LNCaP clone FGC (cell line): ENCODE data around the gene MYF6.
A peak's percentile ranks its signal among the peaks of the same experiment; 100 is the strongest.
"Not testable (repeated sequence)": the region's sequence is repeated elsewhere in the genome, so short reads cannot be mapped to it uniquely, and the experiment has no call there.

Experiments
- DNase-seq: peaks from one replicate; pipeline ENCODE4 v3.0.0-alpha.2; 2011; ENCODE audit warnings: low read depth
- H3K4me3 ChIP-seq: 2 replicates; pipeline ENCODE4 v1.5.1; 2011; ENCODE audit warnings: mild to moderate bottlenecking, low read depth, low read length, control low read depth
- TF ChIP-seq, protein P1 (sequence below): IDR thresholded peaks from 2 replicates; pipeline ENCODE4 v1.5.1; 2012; ENCODE audit warnings: mild to moderate bottlenecking; ENCODE audit not compliant: control insufficient read depth, insufficient read depth; ENCODE audit errors: extremely low read depth

Gene MYF6

DNA sequence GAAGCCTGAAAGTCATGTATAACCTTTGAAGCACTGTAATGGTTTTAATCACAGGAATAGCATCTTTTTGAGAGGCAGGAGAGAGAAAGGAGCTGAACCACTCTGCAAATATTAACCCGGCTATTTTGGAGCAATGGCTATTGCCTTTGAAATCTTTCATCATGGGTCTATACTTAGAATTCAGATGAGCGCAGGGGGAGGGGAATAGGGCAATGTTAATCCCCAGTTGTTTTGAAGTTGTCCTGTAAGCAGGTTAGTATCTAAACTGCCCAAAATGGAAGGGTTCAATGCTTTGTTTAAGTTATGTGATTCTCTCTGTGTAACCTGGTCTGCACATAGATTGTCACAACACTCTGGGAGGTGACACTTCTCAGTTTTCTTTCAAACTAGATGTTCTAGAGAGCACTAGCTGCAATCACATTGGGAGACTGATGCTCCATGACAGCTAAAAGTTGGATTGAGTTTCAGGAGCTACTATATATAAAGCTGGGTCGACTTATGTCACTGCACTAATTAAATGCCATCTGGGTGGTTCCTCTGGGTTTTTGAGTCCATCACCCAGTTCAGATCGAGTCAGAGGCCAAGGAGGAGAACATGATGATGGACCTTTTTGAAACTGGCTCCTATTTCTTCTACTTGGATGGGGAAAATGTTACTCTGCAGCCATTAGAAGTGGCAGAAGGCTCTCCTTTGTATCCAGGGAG, at the start of gene MYF6:
TSS of gene MYF6 (plus strand) at position 509 of the 704 bp plus-strand sequence. CDS start at position 595, 86 bp downstream.
- H3K4me3 ChIP-seq: no peak within 1 kb of the TSS
- DNase-seq: no peak
- TF ChIP-seq, protein P1, sequence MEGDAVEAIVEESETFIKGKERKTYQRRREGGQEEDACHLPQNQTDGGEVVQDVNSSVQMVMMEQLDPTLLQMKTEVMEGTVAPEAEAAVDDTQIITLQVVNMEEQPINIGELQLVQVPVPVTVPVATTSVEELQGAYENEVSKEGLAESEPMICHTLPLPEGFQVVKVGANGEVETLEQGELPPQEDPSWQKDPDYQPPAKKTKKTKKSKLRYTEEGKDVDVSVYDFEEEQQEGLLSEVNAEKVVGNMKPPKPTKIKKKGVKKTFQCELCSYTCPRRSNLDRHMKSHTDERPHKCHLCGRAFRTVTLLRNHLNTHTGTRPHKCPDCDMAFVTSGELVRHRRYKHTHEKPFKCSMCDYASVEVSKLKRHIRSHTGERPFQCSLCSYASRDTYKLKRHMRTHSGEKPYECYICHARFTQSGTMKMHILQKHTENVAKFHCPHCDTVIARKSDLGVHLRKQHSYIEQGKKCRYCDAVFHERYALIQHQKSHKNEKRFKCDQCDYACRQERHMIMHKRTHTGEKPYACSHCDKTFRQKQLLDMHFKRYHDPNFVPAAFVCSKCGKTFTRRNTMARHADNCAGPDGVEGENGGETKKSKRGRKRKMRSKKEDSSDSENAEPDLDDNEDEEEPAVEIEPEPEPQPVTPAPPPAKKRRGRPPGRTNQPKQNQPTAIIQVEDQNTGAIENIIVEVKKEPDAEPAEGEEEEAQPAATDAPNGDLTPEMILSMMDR: no peak

DNA sequence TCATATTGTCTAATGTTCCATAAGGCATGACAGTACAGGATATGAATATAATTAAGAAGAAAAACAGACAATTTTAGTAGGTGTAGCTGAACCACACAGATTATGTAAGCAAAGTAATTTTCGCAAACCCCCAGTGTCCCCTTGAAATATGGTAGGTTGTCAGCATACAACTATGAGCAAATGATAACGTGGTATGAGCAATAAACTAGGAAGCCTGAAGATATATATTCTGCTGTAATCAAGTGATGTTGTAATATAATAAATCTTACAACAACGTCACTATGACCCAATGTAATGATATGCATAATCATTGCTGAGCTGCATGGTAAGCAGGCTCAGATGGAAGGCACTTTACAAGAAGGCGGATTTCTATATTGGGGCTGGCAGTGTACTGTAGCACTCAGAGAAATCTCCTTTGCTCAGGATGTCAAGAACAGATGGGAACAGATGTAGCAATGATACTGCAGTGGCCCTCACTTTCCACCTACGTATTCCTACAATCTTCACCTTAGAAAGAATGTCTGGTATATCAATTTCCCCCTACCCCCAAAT, 47.8 kb upstream of the MYF6 start:
- TF ChIP-seq, protein P1: no peak
- no peak for DNase-seq
- H3K4me3 ChIP-seq: no peak overlapping the region

DNA sequence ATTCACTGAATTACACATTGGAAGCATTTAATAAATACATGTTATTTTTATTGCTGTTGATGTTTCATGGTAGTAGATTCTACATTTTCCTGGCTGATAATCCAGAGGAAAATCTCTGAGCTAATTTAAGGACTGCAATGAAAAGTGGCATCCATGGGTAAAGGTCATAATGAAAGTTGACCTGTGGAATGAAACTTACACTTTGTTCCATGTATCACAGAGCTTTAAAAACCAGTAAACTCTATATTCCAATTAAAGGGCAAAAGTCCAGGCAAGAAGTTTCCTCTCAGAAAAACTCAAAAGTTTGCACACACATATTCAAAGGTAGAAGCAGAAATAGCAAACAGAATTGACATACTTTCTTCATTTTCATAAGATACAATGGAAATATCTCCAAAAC, 44.8 kb upstream of the MYF6 start:
- H3K4me3 ChIP-seq: no peak overlapping the region
- TF ChIP-seq, protein P1: no peak
- DNase-seq: no peak

DNA sequence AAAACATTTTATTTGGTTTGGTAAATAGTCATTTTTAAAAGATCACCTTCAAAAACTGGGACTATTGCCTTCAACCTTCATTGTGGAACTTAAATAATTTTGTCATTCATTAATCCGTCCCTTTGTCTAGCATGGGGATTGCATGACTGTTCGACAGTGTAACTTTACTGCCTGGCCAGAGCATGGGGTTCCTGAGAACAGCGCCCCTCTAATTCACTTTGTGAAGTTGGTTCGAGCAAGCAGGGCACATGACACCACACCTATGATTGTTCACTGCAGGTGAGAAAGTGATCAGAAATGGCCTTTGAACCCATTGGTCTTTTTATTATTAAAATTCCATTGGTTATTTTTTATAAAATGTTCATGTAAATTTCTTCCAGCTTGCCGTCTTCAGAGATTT, 37.2 kb upstream of the MYF6 start:
- TF ChIP-seq, protein P1: no peak
- H3K4me3 ChIP-seq: no peak overlapping the region
- DNase-seq: no peak

DNA sequence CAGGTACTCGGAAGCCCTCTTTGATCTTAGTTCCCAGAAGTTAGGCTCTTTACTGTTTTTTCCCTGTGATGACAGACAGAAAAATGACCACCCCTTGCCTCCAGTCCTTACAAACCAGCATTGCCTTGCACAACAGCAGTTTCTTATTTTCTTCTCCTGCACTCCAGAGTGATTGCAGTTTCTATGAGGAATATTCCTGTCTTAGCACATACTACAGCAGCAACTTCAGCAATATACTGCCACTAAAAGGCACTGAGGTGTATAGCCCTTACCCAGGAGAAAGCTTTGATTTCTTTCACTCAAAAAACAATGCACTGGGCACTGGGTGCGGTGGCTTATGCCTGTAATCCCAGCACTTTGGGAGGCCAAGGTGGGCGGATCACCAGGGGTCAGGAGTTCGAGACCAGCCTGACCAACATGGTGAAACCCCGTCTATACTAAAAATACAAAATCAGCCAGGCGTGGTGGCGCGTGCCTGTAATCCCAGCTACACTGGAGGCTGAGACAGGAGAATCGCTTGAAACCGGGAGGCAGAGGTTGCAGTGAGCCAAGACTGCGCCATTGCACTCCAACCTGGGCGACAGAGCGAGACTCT, 31.3 kb upstream of the MYF6 start:
- not testable (repeated sequence) for H3K4me3 ChIP-seq, DNase-seq
- TF ChIP-seq, protein P1: peak; percentile 37

DNA sequence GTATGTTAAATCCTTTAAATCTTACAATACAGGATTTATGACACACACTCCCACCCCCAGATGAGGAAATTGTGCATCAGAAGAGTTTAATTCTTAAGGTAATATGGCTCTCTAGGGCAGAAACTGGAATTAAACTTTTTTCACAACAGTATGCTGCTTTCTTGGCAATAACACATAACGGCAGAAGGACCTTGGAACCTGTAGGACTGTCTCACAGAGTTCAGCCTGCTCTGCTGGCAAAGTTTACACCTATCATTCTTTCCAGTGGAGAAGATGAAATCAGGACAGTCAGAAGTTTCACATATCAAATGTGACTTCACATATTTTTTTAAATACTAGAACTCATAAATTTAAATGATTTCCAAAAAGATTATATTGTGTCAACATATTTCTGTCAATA, 30.6 kb upstream of the MYF6 start:
- TF ChIP-seq, protein P1: no peak
- no peak overlapping the region for H3K4me3 ChIP-seq
- DNase-seq: no peak
